Common myeloid progenitor, CD34-positive (primary cell): ENCODE data around the gene DYNLRB1.

Source experiments
- CTCF ChIA-PET: fragments of 350-600 bp; sonication (Branson Sonifier 250); formaldehyde crosslinking; loops from one replicate; lab custom pipeline; 2021; ENCODE audit warnings: antibody characterized with exemption; lab: Charles Lee
- POLR2A ChIA-PET: fragments of 350-600 bp; sonication (Branson Sonifier 250); formaldehyde crosslinking; loops from one replicate; lab custom pipeline; 2021; ENCODE audit warnings: antibody characterized with exemption; lab: Charles Lee
- DNase-seq, 3 donors: peaks; one replicate each; pipeline versions ENCODE4 v3.0.0 to v3.0.0-alpha.2; 2013
- H3K27ac ChIP-seq, 2 experiments: 1 replicate in 1 of 2; 2 replicates in 1 of 2; pipeline ENCODE4 v1.7.0; 2013; ENCODE audit warnings: inconsistent platforms in 2 of 2, low read length in 2 of 2, mild to moderate bottlenecking in 2 of 2, low read depth in 1 of 2, moderate library complexity in 1 of 2; ENCODE audit not compliant: severe bottlenecking in 2 of 2, insufficient read depth in 1 of 2, poor library complexity in 1 of 2
- H3K27me3 ChIP-seq, 5 experiments: replicated peaks in 2 of 5; 1 replicate in 3 of 5; 2 replicates in 2 of 5; pipeline versions ENCODE4 v1.6.1 to v1.7.0; 2013; ENCODE audit warnings: low read length in 4 of 5, mild to moderate bottlenecking in 2 of 5, moderate library complexity in 2 of 5, inconsistent platforms in 1 of 5; ENCODE audit not compliant: insufficient read depth in 5 of 5, control insufficient read depth in 4 of 5
- H3K36me3 ChIP-seq, 4 experiments: 1 replicate in 2 of 4; 2 replicates in 2 of 4; pipeline versions ENCODE4 v1.6.1 to v1.7.0; 2013; ENCODE audit warnings: low read length in 3 of 4, control low read depth in 1 of 4, mild to moderate bottlenecking in 1 of 4; ENCODE audit not compliant: control insufficient read depth in 4 of 4, insufficient read depth in 4 of 4
- H3K4me1 ChIP-seq, 4 experiments: 1 replicate in 3 of 4; 2 replicates in 1 of 4; pipeline versions ENCODE4 v1.6.1 to v1.7.1; 2013; ENCODE audit warnings: low read length in 3 of 4, mild to moderate bottlenecking in 3 of 4, control low read depth in 1 of 4, inconsistent platforms in 1 of 4, moderate library complexity in 1 of 4; ENCODE audit not compliant: control insufficient read depth in 4 of 4, insufficient read depth in 4 of 4; ENCODE audit errors: control extremely low read depth in 1 of 4
- H3K4me3 ChIP-seq, 7 experiments: 1 replicate in 4 of 7; 2 replicates in 3 of 7; pipeline versions ENCODE4 v1.5.1 to v1.7.0; 2013; ENCODE audit warnings: mild to moderate bottlenecking in 7 of 7, low read length in 6 of 7, moderate library complexity in 6 of 7, inconsistent platforms in 2 of 7, low read depth in 2 of 7, control low read depth in 1 of 7; ENCODE audit not compliant: insufficient read depth in 4 of 7, control insufficient read depth in 1 of 7; ENCODE audit errors: extremely low read depth in 1 of 7
- H3K9me3 ChIP-seq, 5 experiments: 1 replicate in 4 of 5; 2 replicates in 1 of 5; pipeline versions ENCODE4 v1.6.1 to v1.7.1; 2013; ENCODE audit warnings: low read length in 4 of 5, mild to moderate bottlenecking in 2 of 5, inconsistent platforms in 1 of 5, low read depth in 1 of 5, moderate library complexity in 1 of 5; ENCODE audit not compliant: control insufficient read depth in 4 of 5, insufficient read depth in 2 of 5; ENCODE audit errors: control extremely low read depth in 1 of 5
- WGBS: methylation state at CpG from one replicate; pipeline ENCODE4 v1.1.5; 2013; ENCODE audit not compliant: insufficient coverage; 5-methylcytosine and 5-hydroxymethylcytosine counted together

The DYNLRB1 gene

DNA sequence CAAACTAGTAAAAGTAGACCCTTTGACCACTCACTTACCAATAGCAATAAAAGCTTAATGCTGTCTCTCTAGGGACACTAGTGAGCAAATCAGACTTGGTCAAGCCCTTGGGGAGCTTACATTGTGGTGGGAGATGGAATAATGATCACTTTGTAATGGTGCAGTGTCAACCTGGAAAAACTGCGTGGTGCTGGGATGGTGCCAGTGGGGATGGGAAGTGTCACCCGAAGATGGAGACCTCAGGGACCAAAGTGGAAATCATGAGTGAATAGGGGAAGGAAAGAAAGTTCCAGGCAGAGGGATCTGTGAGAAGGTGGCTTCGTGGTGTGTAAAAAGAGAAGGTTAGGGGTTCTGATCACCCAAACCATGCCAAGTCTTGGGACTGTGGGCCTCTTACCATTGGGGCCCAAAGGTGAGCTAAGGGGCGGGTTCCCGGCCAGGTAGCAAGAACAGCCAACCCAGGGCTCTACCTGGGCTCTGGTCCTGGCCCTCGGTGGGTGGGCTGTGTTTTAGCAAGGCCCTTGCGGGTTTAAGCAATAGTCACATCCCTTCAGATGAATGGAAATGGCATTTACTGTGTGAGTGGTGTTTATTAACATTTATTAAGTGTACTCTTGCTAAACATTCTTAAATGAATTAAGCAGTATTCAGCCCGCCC, 15.5 kb downstream of the DYNLRB1 start:
- Histone ChIP-seq H3K27me3 (no peaks in the 10 kb centered on the region), H3K27ac (no peak overlapping the region), H3K9me3 (no peaks in the 10 kb centered on the region), H3K4me3 (no peak overlapping the region), H3K36me3 (peaks cover 9 to 86% (median 73%) of the 10 kb centered on the region in 4 experiments), H3K4me1 (no peaks in the 10 kb centered on the region)
- ChIA-PET POLR2A (interaction anchor here (0.5 to 1.2 kb wide), 2 partner anchors 9 to 10 kb away, joined by 4 read pairs; no protein-coding TSS in a partner anchor), CTCF (interaction anchor here (1.3 to 1.7 kb wide), 5 partner anchors 9 to 219 kb away, joined by 3 to 6 read pairs (median 4); partner anchors contain the start of gene DYNLRB1)
- 100% methylated on average over 3 of the region's 8 CpGs for WGBS
- no peak for DNase-seq

DNA sequence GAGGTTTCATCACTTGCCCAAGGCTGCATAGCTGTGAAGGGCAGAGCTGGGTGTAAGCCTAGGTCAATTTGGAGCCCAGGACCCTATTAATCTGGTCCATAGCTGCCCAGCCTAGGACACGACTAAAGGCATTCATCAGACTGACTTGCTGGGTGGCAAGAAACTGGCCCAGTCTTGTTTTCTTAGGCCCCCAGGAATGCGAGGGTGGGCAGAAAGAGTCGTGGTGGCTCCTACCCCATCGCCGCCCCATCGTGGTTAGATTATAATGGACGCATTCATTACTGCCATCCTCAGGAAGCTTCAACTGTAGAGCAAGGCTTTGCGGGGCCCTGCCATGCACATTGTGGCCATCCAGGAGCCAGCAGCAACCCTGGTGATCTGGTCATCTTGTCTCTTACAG, 16.1 kb downstream of the DYNLRB1 start:
- 93% methylated on average over 8 of the region's 8 CpGs for WGBS
- H3K4me1 ChIP-seq: no peaks in the 10 kb centered on the region
- H3K27me3 ChIP-seq: no peaks in the 10 kb centered on the region
- no peak overlapping the region for H3K4me3 ChIP-seq
- ChIA-PET CTCF (interaction anchor here (1.4 to 2.3 kb wide), 5 partner anchors 10 to 220 kb away, joined by 3 to 7 read pairs (median 5); no protein-coding TSS in a partner anchor), POLR2A (no interaction called here)
- H3K9me3 ChIP-seq: no peaks in the 10 kb centered on the region
- no peak overlapping the region for H3K27ac ChIP-seq
- no peak for DNase-seq
- H3K36me3 ChIP-seq: peaks cover 12 to 86% (median 72%) of the 10 kb centered on the region in 4 experiments

DNA sequence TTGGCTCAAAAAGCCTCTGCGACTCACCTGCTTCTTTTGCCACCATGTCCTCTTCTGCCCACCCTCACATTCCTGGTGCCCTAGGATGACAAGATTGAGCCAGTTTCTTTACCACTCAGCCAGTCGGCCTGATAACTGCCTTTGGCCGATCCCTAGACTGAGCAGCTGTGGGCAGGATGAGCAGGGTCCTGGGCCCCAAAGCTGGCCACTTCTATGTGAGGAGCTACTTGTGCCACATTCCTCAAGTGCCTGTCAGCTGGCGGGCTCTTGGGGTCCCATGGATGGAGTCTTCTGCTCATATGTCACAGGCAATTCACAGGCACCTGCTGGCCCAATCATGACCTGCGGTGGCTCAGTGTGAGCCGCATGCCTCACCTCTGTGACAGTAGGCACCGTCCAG, 16.5 kb downstream of the DYNLRB1 start:
- ChIA-PET CTCF (interaction anchor here (1.6 to 2.3 kb wide), 5 partner anchors 10 to 176 kb away, joined by 3 to 7 read pairs (median 6); partner anchors contain the start of gene DYNLRB1), POLR2A (no interaction called here)
- H3K27ac ChIP-seq: no peak overlapping the region
- no peaks in the 10 kb centered on the region for H3K27me3 ChIP-seq
- DNase-seq: no peak
- no peaks in the 10 kb centered on the region for H3K4me1 ChIP-seq
- WGBS: 100% methylated on average over 7 of the region's 7 CpGs
- peaks cover 12 to 86% (median 72%) of the 10 kb centered on the region in 4 experiments for H3K36me3 ChIP-seq
- H3K4me3 ChIP-seq: no peak overlapping the region
- no peaks in the 10 kb centered on the region for H3K9me3 ChIP-seq

DNA sequence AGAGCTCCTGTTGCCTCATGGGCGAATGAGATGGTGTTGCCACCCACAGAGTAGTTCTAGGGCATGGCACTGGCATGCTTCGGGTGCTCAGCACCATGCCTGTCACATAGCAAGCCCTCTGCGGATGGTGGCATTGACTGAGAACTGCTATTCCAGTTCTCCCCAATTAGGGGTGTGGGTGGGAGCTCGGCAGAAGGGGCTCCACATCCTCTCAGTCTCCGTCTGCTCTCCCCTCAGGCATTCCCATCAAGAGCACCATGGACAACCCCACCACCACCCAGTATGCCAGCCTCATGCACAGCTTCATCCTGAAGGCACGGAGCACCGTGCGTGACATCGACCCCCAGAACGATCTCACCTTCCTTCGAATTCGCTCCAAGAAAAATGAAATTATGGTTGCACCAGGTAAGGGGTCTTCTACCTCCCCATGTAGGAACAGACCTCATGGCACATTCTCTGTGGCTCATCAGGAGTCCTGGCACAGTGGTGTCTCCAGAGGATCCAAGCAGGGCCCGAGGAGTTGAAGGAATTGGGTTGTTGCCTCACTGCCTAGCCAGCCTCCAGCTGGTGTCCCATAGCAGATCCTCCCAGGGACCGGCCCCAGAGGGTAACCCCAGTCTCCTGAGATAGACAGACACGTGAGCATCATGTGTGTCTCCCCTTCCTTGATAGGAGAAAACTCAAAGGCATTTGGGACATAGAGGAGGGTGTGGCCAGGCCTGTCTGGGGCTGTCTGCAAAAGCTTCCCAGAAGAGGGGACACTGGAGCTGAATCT, 18.4 kb downstream of the DYNLRB1 start:
- ChIA-PET CTCF (interaction anchor here (1.5 to 6.1 kb wide), 5 partner anchors 9 to 234 kb away, joined by 3 to 30 read pairs (median 7); partner anchors contain the start of gene DYNLRB1), POLR2A (no interaction called here)
- Histone ChIP-seq H3K27ac (no peak overlapping the region), H3K27me3 (no peaks in the 10 kb centered on the region), H3K4me1 (no peaks in the 10 kb centered on the region), H3K36me3 (peaks cover 14 to 81% (median 69%) of the 10 kb centered on the region in 4 experiments), H3K4me3 (no peak overlapping the region), H3K9me3 (no peaks in the 10 kb centered on the region)
- DNase-seq: no peak
- WGBS: 97% methylated on average over 15 of the region's 15 CpGs

DNA sequence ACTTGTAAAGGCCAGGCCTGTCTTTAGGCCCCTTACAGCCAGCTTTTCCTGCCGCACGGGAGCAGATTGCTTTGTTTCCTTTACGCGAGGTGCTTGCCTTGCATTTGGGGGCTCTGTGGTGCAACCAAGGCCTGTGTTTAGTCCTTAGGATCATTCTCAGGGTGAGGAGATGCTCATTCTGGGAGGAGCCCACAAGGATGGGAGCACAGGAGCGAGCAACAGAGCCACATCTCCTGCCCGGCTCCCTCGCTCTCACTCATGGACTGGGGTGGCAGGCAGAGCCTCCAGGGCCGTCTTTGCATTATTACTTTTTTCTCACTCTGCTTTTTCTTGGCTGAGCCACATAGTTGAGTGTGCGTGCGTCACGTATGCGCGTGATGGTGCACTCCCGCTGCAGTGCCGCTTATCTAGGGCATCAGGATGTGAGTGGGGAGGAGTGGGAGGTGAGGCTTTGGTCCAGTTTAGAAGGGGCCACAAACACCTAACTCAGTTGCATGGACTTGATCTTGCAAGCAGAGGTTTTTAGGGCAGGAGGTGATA, 19.1 kb downstream of the DYNLRB1 start:
- Histone ChIP-seq H3K27ac (no peak overlapping the region), H3K4me1 (no peaks in the 10 kb centered on the region), H3K4me3 (no peak overlapping the region), H3K27me3 (no peaks in the 10 kb centered on the region), H3K9me3 (no peaks in the 10 kb centered on the region), H3K36me3 (peaks cover 12 to 79% (median 67%) of the 10 kb centered on the region in 4 experiments)
- POLR2A ChIA-PET: no interaction called here
- 97% methylated on average over 4 of the region's 15 CpGs for WGBS
- CTCF ChIA-PET: interaction anchor here (1.0 to 6.1 kb wide), 3 partner anchors 9 to 233 kb away, joined by 3 to 30 read pairs (median 3); no protein-coding TSS in a partner anchor
- no peak for DNase-seq

DNA sequence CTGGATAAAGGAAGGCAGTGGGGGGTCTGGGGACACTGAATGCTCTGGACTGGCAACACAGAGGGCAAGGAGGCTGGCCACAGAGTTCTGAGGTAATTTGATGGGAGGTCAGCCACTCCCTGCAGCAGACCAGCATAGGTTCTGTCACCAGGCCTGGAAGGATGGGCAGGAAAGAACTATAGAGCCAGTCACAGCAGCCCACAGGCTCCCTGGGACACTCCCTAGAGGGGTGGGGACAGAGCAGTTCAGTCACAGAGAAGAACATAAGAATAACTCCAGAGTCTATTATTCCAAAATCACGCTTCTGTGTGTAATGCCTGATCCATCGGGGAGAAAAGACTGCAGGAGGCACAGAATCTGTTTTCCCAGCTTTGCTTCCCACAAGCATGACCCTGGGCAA, 19.6 kb downstream of the DYNLRB1 start:
- no peaks in the 10 kb centered on the region for H3K9me3 ChIP-seq
- no peak for DNase-seq
- peaks cover 13 to 79% (median 65%) of the 10 kb centered on the region in 4 experiments for H3K36me3 ChIP-seq
- WGBS: 100% methylated on average over 2 of the region's 2 CpGs
- ChIA-PET POLR2A (no interaction called here), CTCF (interaction anchor here (0.6 to 6.1 kb wide), 4 partner anchors 8 to 233 kb away, joined by 3 to 30 read pairs (median 4); no protein-coding TSS in a partner anchor)
- H3K27ac ChIP-seq: no peak overlapping the region
- H3K4me3 ChIP-seq: no peak overlapping the region
- H3K4me1 ChIP-seq: no peaks in the 10 kb centered on the region
- H3K27me3 ChIP-seq: no peaks in the 10 kb centered on the region
